Hematopoietic multipotent progenitor cell (in vitro differentiated cells): ENCODE results near the gene CCDC127. TPM values are rescaled to one million over a fixed set of nuclear protein-coding genes. Genes with fewer than 3 reads are reported as not detected.
"Not testable (repeated sequence)": the region's sequence is repeated elsewhere in the genome, so short reads cannot be mapped to it uniquely, and the experiment has no call there.

Experiments
- DNase-seq, 3 donors: peaks; one replicate each; pipeline ENCODE4 v3.0.0-alpha.2; 2011 to 2015; ENCODE audit warnings: low read depth in 2 of 3, low spot score in 2 of 3
- total RNA-seq: library from RNA; depleted of rRNA; stranded (reverse); fragments of >200 nt; gene quantifications from one replicate; pipeline ENCODE4 v1.2.3, GENCODE V29; 2012

The CCDC127 gene, protein sequence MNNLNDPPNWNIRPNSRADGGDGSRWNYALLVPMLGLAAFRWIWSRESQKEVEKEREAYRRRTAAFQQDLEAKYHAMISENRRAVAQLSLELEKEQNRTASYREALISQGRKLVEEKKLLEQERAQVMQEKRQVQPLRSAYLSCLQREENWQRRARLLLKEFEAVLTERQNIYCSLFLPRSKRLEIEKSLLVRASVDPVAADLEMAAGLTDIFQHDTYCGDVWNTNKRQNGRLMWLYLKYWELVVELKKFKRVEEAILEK
- 3.2 TPM for total RNA-seq

DNA sequence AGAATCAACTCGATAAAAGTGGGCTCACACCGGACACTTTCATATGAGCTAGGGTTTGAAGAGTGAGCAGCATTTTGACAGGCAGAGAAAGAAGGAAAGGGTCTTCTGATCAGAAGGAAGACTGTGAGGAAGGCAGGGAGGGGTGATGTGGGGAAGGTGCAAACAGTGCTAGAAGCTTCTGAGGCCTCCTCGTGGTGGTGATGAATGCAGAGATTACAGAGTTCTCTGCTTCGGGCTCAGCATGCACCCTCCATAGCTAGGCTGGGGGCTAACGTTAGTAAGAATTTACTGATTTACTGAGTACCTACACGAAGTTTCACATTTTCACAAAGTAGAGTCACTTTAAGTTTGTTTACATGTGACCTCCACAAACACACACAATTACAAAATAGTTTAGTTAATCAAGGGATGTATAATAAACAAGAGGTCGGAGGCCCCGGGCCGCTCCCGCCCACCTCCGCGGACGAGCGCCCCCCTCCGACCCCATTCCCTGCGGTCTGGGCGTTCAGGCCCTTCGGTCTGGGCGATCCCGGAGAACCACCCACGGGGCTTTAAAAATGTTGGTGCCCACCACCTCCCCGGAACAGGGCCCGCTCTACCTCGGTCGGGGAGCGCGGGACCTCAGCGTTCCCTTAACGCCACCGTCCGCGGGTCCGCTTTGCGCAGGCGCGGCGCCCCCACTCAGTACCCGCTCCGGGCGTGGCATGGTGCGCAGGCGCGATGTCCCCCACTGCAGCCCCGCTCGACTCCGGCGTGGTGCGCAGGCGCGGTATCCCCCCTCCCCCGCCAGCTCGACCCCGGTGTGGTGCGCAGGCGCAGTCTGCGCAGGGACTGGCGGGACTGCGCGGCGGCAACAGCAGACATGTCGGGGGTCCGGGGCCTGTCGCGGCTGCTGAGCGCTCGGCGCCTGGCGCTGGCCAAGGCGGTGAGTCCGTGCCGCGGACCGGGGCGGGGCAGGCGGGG is at the start of gene CCDC127, which contains the start of gene SDHA:
Gene CCDC127, minus strand, starts transcription at position 660 of the 963 bp plus-strand sequence. CDS start 1,304 bp downstream, outside the sequence.
Gene SDHA, plus strand, starts transcription at position 827 of the 963 bp plus-strand sequence. Its CDS starts 36 bp downstream, at position 863.
- DNase-seq = peak; percentile 95 to 99 (median 97)

DNA sequence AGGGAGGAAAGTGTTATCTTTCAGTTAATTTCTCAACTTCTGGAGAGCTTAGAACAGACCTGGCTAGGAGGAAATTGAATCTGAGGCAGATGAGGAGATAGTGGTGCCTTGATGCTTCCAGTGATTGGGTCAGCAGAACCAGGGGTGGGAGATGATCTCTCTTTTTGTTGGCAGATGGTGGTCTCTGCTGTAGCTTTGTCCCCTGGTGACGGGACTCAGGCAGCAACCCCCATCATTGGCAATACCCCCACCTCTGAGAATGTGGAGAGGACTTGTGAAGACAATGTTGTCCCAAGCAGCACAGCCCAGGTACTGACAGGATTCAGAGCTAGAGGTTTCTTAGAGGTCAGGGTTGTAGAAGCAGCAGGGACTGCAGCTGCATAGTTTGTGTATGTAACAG is 49.8 kb upstream of the CCDC127 start:
- DNase-seq = no peak

DNA sequence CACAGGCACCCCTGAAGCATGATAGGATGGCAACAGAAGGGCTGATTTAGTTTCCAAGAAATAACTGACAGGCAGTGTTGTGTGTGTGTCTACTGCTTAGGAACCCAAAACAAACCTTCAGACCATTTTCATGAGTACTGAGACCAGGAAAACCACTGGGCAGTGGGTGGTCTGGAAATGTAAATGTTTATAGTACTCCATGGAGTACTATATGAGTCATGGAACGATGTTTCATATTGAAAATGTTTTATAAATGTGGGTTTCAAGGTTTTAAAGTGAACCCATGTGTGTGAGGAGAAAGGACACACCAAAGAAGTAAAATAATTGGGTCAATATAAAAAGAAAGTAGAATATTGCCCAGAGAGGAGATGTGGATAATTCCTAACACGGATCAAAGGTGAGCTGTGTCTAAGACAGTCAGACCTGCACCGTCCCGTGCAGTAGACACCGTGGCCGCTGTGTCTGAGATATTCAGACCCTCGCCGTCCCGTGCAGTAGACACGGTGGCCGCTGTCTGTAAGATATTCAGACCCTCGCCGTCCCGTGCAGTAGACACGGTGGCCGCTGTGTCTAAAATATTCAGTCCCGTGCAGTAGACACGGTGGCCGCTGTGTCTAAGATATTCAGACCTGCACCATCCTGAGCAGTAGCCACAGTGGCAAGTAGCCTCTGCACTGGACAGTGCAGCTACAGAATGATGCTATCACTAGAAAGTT is 48.5 kb upstream of the CCDC127 start:
- not testable (repeated sequence) for DNase-seq

DNA sequence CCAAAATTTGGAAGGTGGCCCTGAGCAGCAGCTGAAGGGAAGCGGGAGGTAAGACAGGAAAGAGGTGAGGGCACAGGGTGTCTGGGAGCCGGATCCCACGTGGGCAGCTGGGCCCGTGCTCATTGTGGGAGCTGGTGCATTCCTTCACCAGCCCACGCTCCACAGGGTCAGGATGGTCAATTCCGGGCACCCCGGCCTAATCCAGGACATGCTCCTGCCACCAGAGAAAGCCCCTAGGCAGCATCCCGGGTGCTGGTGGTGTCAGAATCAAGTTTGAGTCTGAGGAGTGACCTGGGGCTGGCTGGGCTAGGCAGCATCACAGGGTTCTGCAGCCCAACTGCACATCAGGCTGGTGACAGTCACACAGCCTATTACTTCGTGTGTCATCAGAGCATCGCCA is 46.4 kb upstream of the CCDC127 start:
- no peak for DNase-seq

DNA sequence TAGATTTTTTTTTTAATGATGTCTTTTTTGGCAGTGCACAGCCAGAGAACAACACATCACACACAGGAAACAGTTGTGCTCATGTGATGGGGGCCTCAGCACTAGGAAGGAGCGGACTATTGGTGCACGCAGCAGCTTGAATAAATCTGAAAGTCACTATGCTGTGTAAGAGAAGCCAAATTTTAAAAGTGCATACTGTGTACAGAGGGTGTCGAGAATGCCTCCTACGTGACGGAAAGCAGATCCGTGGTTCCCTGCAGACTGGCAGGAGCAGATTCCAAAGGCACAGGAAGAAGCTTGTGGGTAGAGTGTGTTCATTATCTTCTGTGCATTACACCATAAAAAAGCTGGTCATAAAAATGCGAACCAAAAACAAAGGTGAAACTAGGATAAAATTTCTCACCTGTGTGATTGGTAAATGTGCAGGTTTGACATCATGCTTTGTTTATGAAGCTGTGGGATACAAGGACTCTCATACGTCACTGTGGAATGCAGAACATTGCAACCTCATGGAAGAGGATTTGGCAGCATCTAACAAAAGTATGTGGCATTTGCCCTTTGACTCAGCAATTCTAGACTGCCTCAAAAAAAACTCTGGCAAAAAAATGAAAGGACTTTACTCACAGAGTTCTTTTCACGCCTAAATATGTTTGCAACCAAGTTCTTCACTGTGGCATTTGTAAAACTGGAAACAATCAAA is 45.5 kb upstream of the CCDC127 start:
- DNase-seq = peak in 1 of 3 donors; percentile 28

DNA sequence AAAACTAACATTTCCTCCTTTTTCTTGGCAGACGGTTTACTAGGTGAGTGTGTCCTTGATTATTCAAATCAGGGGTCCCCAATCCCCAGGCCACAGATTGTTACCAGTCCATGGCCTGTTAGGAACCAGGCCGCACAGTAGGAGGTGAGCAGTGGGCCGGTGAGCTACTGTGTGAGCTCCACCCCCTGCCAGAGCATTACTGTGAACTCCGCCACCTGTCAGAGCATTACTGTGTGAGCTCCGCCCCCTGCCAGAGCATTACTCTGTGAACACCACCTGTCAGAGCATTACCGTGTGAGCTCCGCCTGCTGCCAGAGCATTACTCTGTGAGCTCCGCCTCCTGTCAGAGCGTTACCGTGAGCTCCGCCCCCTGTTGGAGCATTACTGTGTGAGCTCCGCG is 39.2 kb upstream of the CCDC127 start:
- no peak for DNase-seq

DNA sequence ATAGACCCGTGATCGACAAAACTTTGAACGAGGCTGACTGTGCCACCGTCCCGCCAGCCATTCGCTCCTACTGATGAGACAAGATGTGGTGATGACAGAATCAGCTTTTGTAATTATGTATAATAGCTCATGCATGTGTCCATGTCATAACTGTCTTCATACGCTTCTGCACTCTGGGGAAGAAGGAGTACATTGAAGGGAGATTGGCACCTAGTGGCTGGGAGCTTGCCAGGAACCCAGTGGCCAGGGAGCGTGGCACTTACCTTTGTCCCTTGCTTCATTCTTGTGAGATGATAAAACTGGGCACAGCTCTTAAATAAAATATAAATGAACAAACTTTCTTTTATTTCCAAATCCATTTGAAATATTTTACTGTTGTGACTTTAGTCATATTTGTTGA is 38.4 kb upstream of the CCDC127 start:
- not testable (repeated sequence) for DNase-seq

DNA sequence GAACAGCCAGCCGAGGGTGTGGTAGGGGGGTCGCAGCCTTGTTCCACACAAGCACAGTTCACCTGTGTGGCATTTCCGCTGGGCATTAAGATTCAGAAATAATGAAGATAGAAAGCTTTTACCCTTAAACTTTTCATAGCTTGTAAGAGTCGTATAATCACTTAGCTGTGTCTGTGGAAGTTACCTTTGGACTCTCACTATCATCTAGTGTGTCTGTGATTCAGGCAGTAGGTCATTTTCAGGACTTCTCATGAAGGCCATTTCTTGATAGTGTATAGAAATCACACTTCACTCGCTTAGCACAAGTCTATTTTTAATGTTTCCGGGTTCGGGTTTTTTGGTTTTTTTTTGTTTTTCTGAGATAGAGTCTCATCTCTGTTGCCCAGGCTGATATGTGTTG is 37.2 kb upstream of the CCDC127 start:
- not testable (repeated sequence) for DNase-seq

DNA sequence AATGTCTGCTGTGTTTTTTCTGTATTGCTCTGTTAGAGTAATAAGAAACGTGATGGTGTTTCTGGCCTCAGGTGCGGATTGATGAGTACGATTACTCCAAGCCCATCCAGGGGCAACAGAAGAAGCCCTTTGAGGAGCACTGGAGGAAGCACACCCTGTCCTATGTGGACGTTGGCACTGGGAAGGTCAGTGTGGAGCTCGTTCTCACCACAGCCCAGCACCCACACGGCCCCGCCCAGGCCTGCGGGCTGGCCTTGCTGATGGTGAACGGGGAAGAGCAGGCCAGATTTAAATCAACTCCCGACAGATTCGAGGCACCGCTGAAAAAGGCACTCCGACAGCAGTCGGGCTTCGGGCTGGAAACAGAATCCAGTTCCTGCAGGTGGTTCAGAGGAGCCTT is 36.4 kb upstream of the CCDC127 start:
- DNase-seq = not testable (repeated sequence)

DNA sequence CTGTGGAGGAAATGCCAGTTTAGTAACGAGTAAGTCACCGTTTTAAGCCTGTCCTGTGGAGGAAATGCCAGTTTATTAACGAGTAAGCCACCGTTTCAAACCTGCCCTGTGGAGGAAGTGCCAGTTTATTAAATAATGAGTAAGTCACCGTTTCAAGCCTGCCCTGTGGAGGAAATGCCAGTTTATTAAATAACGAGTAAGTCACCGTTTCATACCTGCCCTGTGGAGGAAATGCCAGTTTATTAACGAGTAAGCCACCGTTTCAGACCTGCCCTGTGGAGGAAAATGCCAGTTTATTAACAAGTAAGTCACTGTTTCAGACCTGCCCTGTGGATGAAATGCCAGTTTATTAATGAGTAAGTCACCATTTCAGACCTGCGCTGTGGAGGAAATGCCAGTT is 34.6 kb upstream of the CCDC127 start:
- DNase-seq = peak in 1 of 3 donors; percentile 21

DNA sequence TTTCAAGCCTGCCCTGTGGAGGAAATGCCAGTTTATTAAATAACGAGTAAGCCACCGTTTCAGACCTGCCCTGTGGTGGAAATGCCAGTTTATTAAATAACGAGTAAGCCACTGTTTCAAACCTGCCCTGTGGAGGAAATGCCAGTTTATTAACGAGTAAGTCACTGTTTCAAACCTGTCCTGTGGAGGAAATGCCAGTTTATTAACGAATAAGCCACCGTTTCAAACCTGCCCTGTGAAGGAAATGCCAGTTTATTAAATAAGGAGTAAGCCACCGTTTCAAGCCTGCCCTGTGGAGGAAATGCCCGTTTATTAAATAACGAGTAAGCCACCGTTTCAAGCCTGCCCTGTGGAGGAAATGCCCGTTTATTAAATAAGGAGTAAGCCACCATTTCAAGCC is 34.0 kb upstream of the CCDC127 start:
- peak in 1 of 3 donors; percentile 32 for DNase-seq

DNA sequence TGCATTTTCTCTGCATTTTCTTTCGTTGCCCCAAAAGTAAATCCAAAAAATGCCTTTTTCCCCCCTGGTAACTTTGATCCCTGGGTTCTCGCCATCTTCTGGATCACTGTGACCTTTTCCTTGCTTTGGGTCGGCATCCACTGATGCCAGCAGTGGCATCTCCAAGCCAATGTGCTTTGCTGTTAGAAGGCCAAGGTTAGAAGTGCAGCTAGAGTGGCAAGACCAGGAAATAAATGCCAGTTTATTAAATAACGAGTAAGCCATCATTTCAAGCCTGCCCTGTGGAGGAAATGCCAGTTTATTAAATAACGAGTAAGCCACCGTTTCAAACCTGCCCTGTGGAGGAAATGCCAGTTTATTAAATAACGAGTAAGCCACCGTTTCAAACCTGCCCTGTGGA is 33.6 kb upstream of the CCDC127 start:
- DNase-seq = not testable (repeated sequence)

DNA sequence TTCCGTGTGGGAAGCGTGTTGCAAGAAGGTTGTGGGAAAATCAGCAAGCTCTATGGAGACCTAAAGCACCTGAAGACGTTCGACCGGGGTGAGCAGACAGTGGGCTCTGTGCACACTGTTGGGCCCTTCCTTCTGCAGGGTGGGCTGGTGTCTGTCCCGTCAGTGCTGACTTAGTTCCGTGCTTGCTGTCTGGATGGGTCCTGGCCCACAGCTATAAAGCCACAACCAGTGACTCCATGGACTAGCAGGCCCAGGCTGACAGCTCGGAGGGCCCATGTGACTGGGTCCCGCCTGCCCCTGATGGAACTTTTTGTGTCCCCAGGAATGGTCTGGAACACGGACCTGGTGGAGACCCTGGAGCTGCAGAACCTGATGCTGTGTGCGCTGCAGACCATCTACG is 33.1 kb upstream of the CCDC127 start:
- not testable (repeated sequence) for DNase-seq

DNA sequence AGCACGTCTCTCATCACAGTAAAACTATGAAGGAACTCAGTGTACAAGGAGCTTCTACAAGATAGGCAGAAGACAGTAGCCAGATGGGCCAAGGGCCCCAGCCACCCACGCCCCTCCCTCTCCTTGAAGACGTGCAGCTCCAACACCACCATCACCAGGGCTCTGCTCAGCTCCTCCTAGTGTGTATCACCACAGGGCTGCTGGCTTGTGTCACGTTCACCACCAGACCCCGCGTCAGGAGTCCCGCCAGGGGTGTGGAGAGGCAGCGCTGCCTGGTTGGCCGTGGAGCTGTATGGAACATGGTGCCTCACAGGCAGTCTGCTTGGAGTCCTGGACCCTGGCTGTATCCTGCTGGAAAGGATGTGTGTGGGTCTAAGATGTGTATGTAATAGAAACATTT is 32.4 kb upstream of the CCDC127 start:
- not testable (repeated sequence) for DNase-seq

DNA sequence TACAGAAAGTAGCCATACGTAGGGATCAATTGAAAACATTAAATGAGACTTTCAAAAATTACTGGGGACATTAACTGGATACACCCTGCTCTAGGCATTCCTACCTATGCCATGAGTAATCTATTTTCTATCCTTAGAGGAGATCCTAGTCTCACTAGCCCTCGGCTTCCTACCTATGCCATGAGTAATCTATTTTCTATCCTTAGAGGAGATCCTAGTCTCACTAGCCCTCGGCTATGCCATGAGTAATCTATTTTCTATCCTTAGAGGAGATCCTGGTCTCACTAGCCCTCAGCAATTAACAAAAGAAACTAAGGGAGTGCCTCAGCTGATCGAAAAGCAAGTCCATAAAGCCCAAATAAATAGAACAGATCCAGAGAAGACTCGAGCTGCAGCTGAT is 27.8 kb upstream of the CCDC127 start:
- DNase-seq = not testable (repeated sequence)

DNA sequence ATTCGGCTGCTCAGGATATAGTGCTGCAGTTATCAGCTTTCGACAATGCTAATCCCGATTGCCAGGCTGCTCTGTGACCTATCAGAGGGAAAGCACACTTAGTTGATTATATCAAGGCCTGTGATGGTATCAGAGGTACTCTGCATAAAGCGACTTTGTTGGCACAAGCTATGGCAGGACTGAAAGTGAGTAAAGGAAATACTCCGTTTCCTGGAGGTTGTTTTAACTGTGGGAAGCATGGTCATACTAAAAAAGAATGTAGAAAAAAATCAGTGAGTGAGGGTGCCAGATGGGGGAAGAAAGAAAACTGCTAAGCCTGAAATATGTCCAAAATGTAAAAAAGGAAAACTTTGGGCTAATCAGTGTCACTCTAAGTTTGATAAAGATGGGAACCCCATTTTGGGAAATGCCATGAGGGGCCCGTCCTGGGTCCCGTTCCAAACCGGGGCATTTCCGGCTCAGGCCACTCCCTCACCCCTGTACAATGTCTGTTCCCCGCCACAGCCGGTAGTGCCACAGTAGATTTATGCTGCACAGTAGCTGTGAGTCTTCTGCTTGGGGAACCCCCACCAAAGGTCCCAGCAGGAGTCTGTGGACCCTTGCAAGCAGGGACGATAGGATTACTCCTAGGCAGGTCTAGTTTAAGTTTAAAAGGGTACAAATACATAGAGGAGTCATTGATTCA is 25.9 kb upstream of the CCDC127 start:
- peak in 2 of 3 donors; percentile 39 to 63 for DNase-seq

DNA sequence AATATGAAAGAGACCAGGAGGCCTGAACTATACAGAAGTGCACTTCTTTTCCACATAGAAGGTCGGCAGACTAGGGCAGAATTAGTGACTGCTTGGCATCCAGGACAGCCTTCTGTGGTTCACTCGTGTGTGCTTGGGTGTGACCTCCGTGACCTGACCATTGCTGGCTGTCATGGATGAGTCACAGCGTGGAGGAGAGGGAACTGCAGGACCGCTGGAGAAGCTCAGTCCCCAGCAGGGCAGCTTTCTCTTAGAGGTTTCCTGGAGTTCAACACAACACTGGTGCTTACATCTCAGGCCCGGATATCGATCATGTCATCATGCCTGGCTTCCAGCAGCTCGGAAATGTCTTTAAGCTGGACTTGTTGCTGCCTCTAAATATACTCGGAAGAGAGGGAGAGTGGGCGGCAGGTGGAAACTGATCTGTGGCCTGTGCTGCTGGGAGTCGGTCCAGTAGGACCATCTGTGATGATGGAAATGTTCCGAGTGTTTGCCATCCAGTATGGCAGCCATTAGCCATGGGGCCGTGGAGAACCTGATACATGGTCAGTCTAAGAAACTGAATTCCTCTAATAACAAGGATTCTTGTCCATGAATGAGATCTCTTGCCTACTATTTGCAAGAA is 23.2 kb upstream of the CCDC127 start:
- DNase-seq = not testable (repeated sequence)

DNA sequence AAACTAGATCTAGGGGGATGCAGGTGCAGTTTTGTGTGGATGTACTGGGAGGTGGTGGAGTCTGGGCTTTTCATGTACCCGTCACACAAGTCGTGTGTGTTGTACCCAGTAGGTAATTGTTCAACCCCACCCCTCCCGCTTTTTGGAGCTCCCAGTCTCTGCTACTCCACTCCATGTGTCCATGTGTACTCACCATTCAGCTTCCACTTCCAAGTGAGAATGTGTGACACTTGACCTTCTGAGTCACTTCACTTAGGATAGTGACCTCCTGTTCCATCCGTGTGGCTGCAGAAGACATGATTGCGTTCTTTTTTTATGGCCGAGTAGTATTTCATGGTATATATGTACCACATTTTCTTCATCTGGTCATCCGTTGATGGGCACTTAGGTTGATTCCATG is 22.6 kb upstream of the CCDC127 start:
- not testable (repeated sequence) for DNase-seq

DNA sequence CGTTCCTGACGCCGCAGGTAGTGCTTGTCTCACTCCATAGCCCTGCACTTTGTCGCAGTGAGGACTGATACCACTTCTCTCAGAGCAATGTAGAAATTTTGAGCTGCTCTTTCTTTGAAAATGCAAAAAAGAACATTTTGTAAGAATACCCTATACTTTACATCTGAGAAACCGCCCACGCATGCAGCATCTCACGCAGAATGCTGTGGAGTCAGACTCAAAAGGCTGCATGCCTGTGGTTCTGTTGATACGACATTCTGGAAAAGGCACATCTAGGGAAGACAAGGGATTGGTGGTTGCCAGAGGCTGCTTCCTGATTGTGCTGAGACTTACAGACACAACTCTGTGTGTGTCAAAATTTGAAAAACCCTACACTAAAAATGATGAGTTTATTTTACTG is 20.0 kb upstream of the CCDC127 start:
- not testable (repeated sequence) for DNase-seq
